Activated CD4-positive, alpha-beta T cell treated with anti-CD3 and anti-CD28 coated beads, Interleukin-2, Interleukin-4, amounts not matched to agents 100 ng/mL and 50 ng/mL, durations not matched to agents 16 hours and 8 hours (primary cell): Measurements from ENCODE around the gene ZC3H11A.
A peak's percentile ranks its signal among the peaks of the same experiment; 100 is the strongest.
"Not testable (repeated sequence)": the region's sequence is repeated elsewhere in the genome, so short reads cannot be mapped to it uniquely, and the experiment has no call there.

Source experiments
- DNase-seq: peaks from one replicate; pipeline ENCODE4 v3.0.0-alpha.2; 2020; ENCODE audit warnings: low spot score

ZC3H11A gene

GRCh38 chr1:203781962-203782361 is 13.5 kb upstream of the ZC3H11A start:
- no peak for DNase-seq

- no peak for DNase-seq
Observed at GRCh38 chr1:203789966-203790365, 5.5 kb upstream of the ZC3H11A start.

DNA sequence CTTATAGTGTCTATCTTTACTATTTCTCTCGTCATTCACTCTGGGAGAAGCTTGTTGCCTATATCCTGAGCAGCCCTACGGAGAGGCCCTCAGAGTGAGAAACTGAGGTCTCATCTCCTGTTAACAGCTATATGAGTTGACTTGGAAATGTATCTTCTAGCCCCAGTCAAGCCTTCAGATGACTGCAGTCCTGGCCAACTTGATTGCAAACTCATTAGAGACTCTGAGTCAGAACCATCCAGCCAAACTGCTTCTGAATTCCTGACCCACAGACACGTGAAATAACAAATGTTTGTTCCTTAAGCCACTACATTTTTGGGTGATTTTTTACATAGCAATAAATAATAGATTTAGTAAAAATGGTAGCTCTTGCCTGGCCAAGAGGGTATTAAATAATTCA is 3.9 kb upstream of the ZC3H11A start:
- DNase-seq = no peak

DNA sequence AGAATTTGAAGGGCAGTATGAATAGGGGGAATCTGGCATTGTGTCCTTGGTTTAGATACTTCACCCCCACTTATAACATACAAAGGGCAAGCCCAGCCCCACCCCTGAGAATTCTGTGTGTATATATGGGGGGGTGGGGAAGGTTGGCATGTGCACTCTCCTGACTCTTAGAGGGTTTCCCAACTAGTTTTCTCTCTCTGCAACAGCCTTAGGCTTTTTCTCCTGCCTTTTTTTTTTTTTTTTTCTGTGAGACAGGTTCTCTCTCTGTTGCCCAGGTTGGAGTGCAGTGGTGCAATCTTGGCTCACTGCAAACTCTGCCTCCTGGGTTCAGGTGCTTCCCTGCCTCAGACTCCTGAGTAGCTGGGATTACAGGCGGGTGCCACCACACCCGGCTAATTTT is 2.9 kb upstream of the ZC3H11A start:
- no peak for DNase-seq

DNA sequence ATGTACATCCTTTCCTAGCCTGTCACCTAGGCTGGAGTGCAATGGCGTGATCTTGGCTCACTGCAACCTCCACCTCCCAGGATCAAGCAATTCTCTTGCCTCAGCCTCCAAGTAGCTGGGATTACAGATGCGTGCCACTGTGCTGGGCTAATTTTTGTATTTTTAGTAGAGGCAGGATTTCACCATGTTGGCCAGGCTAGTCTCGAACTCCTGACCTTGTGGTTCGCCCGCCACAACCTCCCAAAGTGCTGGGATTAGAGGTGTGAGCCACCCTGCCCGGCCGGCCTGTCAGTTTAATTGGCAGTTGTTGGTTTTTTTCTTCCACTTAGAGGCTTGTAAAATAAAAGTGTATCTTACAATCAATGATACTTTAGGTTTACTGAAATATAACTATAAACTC is 1.9 kb upstream of the ZC3H11A start:
- not testable (repeated sequence) for DNase-seq

DNA sequence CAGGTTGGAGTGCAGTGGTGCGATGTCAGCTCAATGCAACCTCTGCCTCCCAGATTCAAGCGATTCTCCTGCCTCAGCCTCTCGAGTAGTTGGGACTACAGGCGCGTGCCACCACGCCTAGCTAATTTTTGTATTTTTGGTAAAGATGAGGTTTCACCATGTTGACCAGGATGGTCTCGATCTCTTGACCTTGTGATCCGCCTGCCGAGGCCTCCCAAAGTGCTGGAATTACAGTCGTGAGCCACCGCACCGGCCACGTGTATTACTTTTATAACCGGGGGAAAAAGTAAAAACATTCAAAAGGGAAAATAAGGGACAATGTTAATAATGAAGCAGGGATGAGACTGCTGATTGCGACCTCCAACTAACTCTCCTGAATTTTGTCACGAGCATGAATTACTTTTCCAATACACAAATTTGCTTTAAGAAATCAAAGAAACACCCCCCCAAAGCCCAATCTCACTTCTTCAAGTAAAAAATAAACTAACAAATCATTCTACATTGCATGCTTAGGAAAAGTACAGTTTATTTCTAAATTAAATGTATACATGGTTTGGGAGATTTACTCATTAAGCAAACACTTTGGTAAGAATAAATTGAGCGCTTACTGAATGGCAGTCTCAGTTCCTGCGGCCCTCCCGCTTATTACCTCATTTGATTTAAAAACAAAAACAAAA is 521 bp upstream of the ZC3H11A start:
- no peak for DNase-seq

DNA sequence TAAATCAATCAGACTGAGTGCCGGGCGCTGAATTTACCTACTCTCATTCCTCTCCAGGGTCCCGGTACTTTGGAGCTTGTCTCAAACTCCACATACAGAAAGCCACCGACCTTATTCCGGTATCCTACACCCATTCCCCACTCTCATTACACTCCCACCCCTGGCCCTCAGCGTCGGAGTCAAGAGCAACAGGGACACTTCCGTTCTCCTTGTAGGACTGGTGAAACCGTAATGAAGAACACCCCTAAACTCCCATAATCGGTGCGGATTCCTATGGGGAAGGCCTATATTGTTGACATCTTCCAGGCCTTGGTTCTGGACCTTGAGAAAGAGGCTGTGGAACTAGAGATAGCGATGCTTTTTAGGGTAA is 798 bp downstream of the ZC3H11A start:
- peak; percentile 38 for DNase-seq

GRCh38 chr1:203797216-203797615 is 1.8 kb downstream of the ZC3H11A start:
- DNase-seq = no peak

DNA sequence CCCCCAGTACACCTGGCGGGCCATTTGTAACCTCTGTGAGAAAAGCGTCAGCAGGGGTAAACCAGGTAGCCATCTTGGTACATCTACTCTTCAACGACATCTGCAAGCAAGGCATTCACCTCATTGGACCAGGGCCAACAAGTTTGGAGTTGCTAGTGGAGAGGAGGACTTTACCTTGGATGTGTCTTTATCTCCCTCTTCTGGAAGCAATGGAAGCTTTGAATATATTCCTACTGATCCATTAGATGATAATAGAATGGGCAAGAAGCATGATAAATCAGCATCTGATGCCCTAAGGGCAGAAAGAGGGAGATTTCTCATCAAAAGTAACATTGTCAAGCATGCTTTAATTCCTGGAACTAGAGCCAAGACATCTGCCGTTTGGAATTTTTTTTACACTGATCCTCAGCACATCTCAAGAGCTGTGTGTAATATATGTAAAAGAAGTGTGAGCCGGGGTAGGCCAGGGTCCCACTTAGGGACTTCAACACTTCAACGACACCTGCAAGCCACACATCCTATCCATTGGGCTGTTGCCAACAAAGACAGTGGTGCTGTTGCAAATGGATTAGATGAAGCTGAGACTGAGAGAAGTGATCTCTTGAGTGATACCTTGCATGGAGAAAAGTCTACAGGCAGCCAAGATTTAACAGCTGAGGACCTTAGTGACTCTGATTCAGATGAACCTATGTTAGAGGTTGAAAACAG is 2.7 kb downstream of the ZC3H11A start:
- DNase-seq = no peak

DNA sequence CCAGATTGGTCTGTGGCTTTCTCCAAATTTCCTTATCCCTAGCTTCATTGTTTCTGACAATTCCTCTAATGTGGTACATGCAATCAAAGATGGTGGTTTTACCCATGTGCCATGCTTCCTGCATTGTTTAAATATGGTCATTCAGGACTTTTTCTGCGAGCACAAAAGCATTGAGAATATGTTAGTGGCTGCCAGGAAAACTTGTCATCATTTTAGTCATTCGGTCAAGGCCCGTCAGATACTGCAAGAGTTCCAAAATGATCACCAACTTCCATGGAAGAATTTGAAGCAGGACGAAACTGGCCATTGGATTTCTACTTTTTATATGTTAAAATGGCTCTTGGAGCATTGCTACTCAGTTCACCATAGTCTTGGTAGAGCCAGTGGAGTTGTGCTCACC is 3.7 kb downstream of the ZC3H11A start:
- DNase-seq = no peak

- DNase-seq = no peak
Observed at GRCh38 chr1:203799971-203800370, 4.5 kb downstream of the ZC3H11A start.

- DNase-seq = no peak
Observed at GRCh38 chr1:203805689-203806088, 10.3 kb downstream of the ZC3H11A start.

- DNase-seq = no peak
Observed at GRCh38 chr1:203807196-203807595, 11.8 kb downstream of the ZC3H11A start.

GRCh38 chr1:203813581-203814341 is 18.3 kb downstream of the ZC3H11A start:
- no peak for DNase-seq

DNA sequence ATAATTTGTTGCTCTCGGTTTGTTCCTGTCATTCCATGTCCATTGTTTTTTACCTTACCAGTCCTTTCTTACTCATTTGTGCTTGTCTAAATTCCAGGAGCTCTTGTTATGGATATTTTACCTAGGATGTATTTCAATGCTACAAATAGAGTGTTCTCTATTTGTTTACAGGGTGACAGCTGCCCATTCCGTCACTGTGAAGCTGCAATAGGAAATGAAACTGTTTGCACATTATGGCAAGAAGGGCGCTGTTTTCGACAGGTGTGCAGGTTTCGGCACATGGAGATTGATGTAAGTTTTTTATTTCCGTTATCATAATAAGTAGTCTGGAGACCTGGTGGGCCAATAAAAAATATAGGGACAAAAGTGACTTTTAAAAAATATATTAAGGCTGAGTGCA is 23.0 kb downstream of the ZC3H11A start:
- DNase-seq = no peak

GRCh38 chr1:203823306-203823705 is 27.9 kb downstream of the ZC3H11A start:
- DNase-seq = no peak

GRCh38 chr1:203826175-203826574 is 30.8 kb downstream of the ZC3H11A start:
- no peak for DNase-seq

DNA sequence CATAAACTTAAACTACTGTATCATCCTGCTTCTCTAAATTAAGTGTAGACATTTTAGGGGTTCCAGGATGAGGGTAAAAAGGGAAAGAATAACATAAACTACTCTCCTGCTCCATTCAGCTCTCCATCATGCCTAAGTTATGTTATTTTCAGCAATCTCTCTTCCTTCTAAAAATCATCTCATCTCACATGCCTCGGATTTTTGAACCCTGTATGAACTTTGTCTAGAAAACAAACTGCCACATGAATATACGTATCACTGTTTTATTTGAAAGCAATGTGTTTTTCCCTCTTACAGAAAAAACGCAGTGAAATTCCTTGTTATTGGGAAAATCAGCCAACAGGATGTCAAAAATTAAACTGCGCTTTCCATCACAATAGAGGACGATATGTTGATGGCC is 32.6 kb downstream of the ZC3H11A start:
- no peak for DNase-seq

DNA sequence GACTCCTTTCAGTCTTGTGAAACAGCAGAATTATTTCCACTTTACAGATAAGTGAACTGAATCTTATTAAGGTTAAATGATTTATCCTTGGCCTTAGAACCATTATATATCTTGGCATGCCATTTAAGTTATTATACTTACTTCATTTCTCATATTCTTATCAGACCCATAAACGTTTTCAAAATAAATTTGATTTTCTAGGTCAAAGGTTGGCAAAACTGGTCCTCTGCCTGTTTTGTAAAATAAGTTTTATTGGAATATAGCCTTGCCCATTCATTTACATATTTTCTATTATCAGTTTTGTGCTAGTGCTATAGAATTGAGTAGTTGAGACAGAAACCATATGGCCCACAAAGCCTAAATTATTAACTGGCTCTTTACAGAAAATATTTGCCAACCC is 33.1 kb downstream of the ZC3H11A start:
- DNase-seq = no peak

- DNase-seq = not testable (repeated sequence)
Observed at GRCh38 chr1:203829247-203829646, 33.8 kb downstream of the ZC3H11A start.

GRCh38 chr1:203835476-203835875 is 40.1 kb downstream of the ZC3H11A start:
- no peak for DNase-seq

DNA sequence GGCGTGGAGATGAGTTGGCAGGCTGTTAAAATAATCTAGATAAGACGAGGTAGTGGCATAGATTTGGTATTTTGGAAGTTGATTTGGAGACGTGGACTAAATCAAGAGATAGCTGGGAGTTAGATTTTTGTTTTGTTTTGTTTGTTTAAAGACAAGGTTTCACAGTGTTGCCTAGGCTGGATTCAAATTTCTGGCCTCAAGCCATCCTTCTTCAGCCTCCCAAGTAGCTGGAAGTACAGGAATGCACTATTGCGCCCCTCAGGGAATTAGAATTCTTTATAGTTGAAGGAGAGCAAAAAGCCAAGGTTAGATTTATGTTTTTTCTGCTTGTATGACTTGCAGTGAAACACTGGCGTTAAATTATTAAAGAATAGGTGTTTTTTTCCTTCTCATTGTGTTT is 43.7 kb downstream of the ZC3H11A start:
- DNase-seq = no peak

DNA sequence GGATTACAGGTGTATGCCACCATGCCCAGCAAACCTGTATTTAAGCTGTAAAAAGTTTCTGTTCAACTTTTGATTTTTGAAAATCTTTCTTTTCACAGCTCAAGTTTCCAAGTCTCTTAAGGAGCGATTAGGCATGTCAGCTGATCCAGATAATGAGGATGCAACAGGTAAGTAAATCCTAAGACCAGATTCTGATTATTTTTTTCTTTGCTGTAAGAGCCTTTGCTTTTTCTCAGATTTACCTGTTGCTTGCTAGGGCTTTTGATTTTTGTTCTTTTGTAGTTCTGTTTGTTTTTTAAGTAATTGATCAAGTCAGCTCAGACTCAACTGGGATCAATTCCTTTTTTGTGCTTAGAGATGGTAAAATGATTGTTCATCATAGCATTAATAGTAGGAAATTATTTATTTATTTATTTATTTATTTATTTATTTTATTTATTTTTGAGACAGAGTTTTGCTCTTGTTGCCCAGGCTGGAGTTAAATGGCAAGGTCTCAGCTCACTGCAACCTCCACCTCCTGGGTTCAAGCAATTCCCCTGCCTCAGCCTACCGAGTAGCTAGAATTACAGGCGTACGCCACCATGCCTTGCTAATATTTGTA is 44.9 kb downstream of the ZC3H11A start:
- DNase-seq = no peak
